Caco-2 (cell line): ENCODE data around the gene ADGRL3. TPM values are rescaled to one million over a fixed set of nuclear protein-coding genes. Genes with fewer than 3 reads are reported as not detected.

Experiments used
- BruUV-seq: library from RNA; stranded (reverse); fragments of 400-500 nt; replicated peaks from 2 replicates; lab custom pipeline; 2021; lab: Mats Ljungman, UMichigan
- CTCF ChIA-PET: fragments of 300-600 bp; sonication (Branson Sonifier 250); formaldehyde crosslinking; loops from one replicate; lab custom pipeline; 2022; ENCODE audit warnings: antibody characterized with exemption; lab: Charles Lee
- POLR2A ChIA-PET: fragments of 300-600 bp; sonication (Branson Sonifier 250); formaldehyde crosslinking; loops from one replicate; lab custom pipeline; 2022; ENCODE audit warnings: antibody characterized with exemption; lab: Charles Lee
- DNase-seq, 2 experiments: peaks; one replicate each; pipeline versions ENCODE4 v3.0.0 to v3.0.0-alpha.2; 2020 to 2022
- H3K27me3 ChIP-seq: replicated peaks from 2 replicates; pipeline ENCODE4 v1.6.0; 2011; ENCODE audit warnings: low read length; ENCODE audit not compliant: control insufficient read depth, insufficient read depth
- H3K36me3 ChIP-seq: 2 replicates; pipeline ENCODE4 v1.5.1; 2011; ENCODE audit warnings: low read length; ENCODE audit not compliant: control insufficient read depth, insufficient read depth
- H3K4me1 ChIP-seq: fragments of 250-450 bp; sonication (Bioruptor Pico); 2 replicates; pipeline ENCODE4 v1.5.1; 2020; ENCODE audit warnings: mild to moderate bottlenecking
- H3K4me3 ChIP-seq: 2 replicates; pipeline ENCODE4 v1.5.1; 2011; ENCODE audit warnings: low read depth, mild to moderate bottlenecking, control low read depth, low read length
- H3K9me3 ChIP-seq: fragments of 250-450 bp; sonication (Bioruptor Pico); 2 replicates; pipeline ENCODE4 v1.5.1; 2020; ENCODE audit warnings: mild to moderate bottlenecking, moderate library complexity
- H3K27ac Mint-ChIP-seq: one replicate; pipeline ENCODE4 v1.8.0; 2022; ENCODE audit warnings: mixed read lengths; ENCODE audit not compliant: unreplicated experiment
- H3K27me3 Mint-ChIP-seq: one replicate; pipeline ENCODE4 v1.8.0; 2022; ENCODE audit warnings: mixed read lengths; ENCODE audit not compliant: insufficient read depth, unreplicated experiment
- H3K36me3 Mint-ChIP-seq: one replicate; pipeline ENCODE4 v1.8.0; 2022; ENCODE audit warnings: mild to moderate bottlenecking, mixed read lengths; ENCODE audit not compliant: insufficient read depth, unreplicated experiment
- H3K4me1 Mint-ChIP-seq: one replicate; pipeline ENCODE4 v1.8.0; 2022; ENCODE audit warnings: low read depth, mixed read lengths; ENCODE audit not compliant: unreplicated experiment
- H3K4me3 Mint-ChIP-seq: one replicate; pipeline ENCODE4 v1.8.0; 2022; ENCODE audit warnings: mild to moderate bottlenecking, moderate library complexity, mixed read lengths; ENCODE audit not compliant: unreplicated experiment
- H3K9me3 Mint-ChIP-seq: one replicate; pipeline ENCODE4 v1.8.0; 2022; ENCODE audit warnings: mixed read lengths; ENCODE audit not compliant: unreplicated experiment
- CTCF ChIP-seq, 2 experiments: fragments of 200-600 bp in 1 of 2; IDR thresholded peaks; 1 replicate in 1 of 2; 2 replicates in 1 of 2; pipeline versions ENCODE4 v1.5.1 to v1.8.0; 2011 to 2022; ENCODE audit warnings: antibody characterized with exemption in 1 of 2, control low read depth in 1 of 2, inconsistent platforms in 1 of 2, low read depth in 1 of 2, low read length in 1 of 2, mild to moderate bottlenecking in 1 of 2, moderate library complexity in 1 of 2; ENCODE audit not compliant: insufficient read depth in 1 of 2, severe bottlenecking in 1 of 2, unreplicated experiment in 1 of 2
- intact Hi-C: fragments of 100-400 bp; cut with micrococcal nuclease; formaldehyde crosslinking; loops from one replicate; pipeline ENCODE4 v1.10.0; 2022; ENCODE audit not compliant: unreplicated experiment
- total RNA-seq: library from RNA; stranded (reverse); gene quantifications from 2 replicates; pipeline ENCODE4 v1.2.3, GENCODE V29; 2022

ADGRL3 gene
- total RNA-seq, 1 experiment from 2014 or later: 1.5 TPM

GRCh38 chr4:61896634-61897033 lies 696.5 kb downstream of the ADGRL3 start:
- no peak for DNase-seq
- TF ChIP-seq CTCF (IDR thresholded peaks at IDR 0.05; ENCODE audit: insufficient read depth in 1 of 2, low read depth in 1 of 2, low read length in 1 of 2, severe bottlenecking in 1 of 2, unreplicated experiment in 1 of 2): no peak
- no peaks in the 10 kb centered on the region for H3K9me3 Mint-ChIP-seq
- Histone ChIP-seq H3K27me3 (no peaks in the 10 kb centered on the region), H3K4me3 (no peak overlapping the region), H3K4me1 (no peaks in the 10 kb centered on the region), H3K9me3 (no peaks in the 10 kb centered on the region), H3K36me3 (no peaks in the 10 kb centered on the region)
- peaks cover 3% of the 10 kb centered on the region for H3K27me3 Mint-ChIP-seq
- CTCF ChIA-PET: no interaction called here
- BruUV-seq: no TSS peak
- no peaks in the 10 kb centered on the region for H3K36me3 Mint-ChIP-seq
- no peaks in the 10 kb centered on the region for H3K4me1 Mint-ChIP-seq
- no peak overlapping the region for H3K4me3 Mint-ChIP-seq
- POLR2A ChIA-PET: no interaction called here
- intact Hi-C loops: no loop called here
- no peak overlapping the region for H3K27ac Mint-ChIP-seq

GRCh38 chr4:61909031-61909430 lies 708.9 kb downstream of the ADGRL3 start:
- intact Hi-C loops: no loop called here
- Mint-ChIP-seq H3K36me3 (no peaks in the 10 kb centered on the region), H3K27me3 (no peaks in the 10 kb centered on the region), H3K27ac (no peak overlapping the region), H3K4me1 (no peaks in the 10 kb centered on the region), H3K9me3 (no peaks in the 10 kb centered on the region), H3K4me3 (no peak overlapping the region)
- BruUV-seq: no TSS peak
- H3K4me1 ChIP-seq: no peaks in the 10 kb centered on the region
- ChIA-PET CTCF (no interaction called here), POLR2A (no interaction called here)
- DNase-seq: no peak
- no peaks in the 10 kb centered on the region for H3K9me3 ChIP-seq
- TF ChIP-seq CTCF (IDR thresholded peaks at IDR 0.05; ENCODE audit: insufficient read depth in 1 of 2, low read depth in 1 of 2, low read length in 1 of 2, severe bottlenecking in 1 of 2, unreplicated experiment in 1 of 2): no peak
- H3K36me3 ChIP-seq: no peaks in the 10 kb centered on the region
- no peaks in the 10 kb centered on the region for H3K27me3 ChIP-seq
- no peak overlapping the region for H3K4me3 ChIP-seq

- POLR2A ChIA-PET: no interaction called here
- Histone ChIP-seq H3K4me1 (no peaks in the 10 kb centered on the region), H3K27me3 (no peaks in the 10 kb centered on the region), H3K4me3 (no peak overlapping the region), H3K36me3 (no peaks in the 10 kb centered on the region), H3K9me3 (no peaks in the 10 kb centered on the region)
- Mint-ChIP-seq H3K4me3 (no peak overlapping the region), H3K9me3 (no peaks in the 10 kb centered on the region), H3K36me3 (no peaks in the 10 kb centered on the region), H3K27ac (no peak overlapping the region), H3K4me1 (no peaks in the 10 kb centered on the region), H3K27me3 (no peaks in the 10 kb centered on the region)
- DNase-seq: no peak
- intact Hi-C loops: no loop called here
- CTCF ChIA-PET: no interaction called here
- BruUV-seq: no TSS peak
- no peak for TF ChIP-seq CTCF (IDR thresholded peaks at IDR 0.05; ENCODE audit: insufficient read depth in 1 of 2, low read depth in 1 of 2, low read length in 1 of 2, severe bottlenecking in 1 of 2, unreplicated experiment in 1 of 2)
These were observed 711.2 kb downstream of the ADGRL3 start for GRCh38 chr4:61911313-61911756.
